Endothelial cell of umbilical vein (primary cell): Measurements from ENCODE around the gene NDUFA8.

Source experiments
- CTCF ChIP-seq, 2 donors: IDR thresholded peaks; 1 replicate in 1 of 2; 2 replicates in 1 of 2; pipeline ENCODE4 v1.5.1; 2011; ENCODE audit warnings: low read length in 2 of 2, mild to moderate bottlenecking in 2 of 2, moderate library complexity in 2 of 2, control low read depth in 1 of 2, inconsistent platforms in 1 of 2, low read depth in 1 of 2; ENCODE audit not compliant: insufficient read depth in 1 of 2; ENCODE audit errors: extremely low read depth in 1 of 2
- EZH2 ChIP-seq: IDR thresholded peaks from 2 replicates; pipeline ENCODE4 v1.6.1; 2012; ENCODE audit warnings: borderline replicate concordance, low read depth, mild to moderate bottlenecking, moderate library complexity, low read length, inconsistent platforms; ENCODE audit not compliant: severe bottlenecking
- FOS ChIP-seq: IDR thresholded peaks from 2 replicates; pipeline ENCODE4 v1.6.1; 2011; ENCODE audit warnings: mild to moderate bottlenecking, low read length, moderate library complexity, borderline replicate concordance; ENCODE audit not compliant: insufficient read depth
- JUN ChIP-seq: IDR thresholded peaks from 2 replicates; pipeline ENCODE4 v1.6.1; 2011; ENCODE audit warnings: borderline replicate concordance, low read depth; ENCODE audit not compliant: insufficient read length, insufficient read depth
- POLR2A ChIP-seq: IDR thresholded peaks from 2 replicates; pipeline ENCODE4 v1.6.1; 2012; ENCODE audit warnings: low read depth, mild to moderate bottlenecking, control low read depth, low read length
- POLR2AphosphoS5 ChIP-seq: IDR thresholded peaks from 2 replicates; pipeline ENCODE4 v1.6.1; 2012; ENCODE audit warnings: low read depth, mild to moderate bottlenecking, control low read depth, low read length, moderate library complexity; ENCODE audit not compliant: insufficient read depth

DNA sequence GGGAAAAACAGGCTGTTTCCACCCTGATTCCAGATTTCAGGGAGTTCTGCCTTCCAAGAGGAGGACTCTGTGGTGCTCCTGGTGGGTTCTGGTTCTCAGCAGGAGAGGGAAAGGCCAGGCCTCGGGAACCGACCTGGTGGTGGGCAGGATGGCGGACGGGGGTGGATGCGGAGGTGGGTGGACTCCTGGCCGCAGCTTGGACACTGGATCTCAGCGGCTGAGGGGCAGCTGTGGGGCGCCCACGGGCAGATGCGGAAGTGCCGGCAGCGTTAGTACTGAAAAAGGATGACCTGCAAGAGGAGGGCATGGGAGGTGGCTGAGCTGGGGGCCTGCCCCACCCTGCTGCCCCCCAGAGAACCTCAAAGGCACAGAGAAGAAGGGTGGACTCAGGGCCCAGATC lies 44.9 kb upstream of the NDUFA8 start:
- TF ChIP-seq CTCF (IDR thresholded peaks at IDR 0.05; ENCODE audit: extremely low read depth in 1 of 2, insufficient read depth in 1 of 2, low read depth in 1 of 2, low read length in 2 of 2) (no peak), EZH2 (no peak), POLR2A (no peak), FOS (no peak), POLR2AphosphoS5 (no peak), JUN (no peak)
